HT-29 (cell line): ENCODE data around the gene ZNF423. TPM values are rescaled to one million over a fixed set of nuclear protein-coding genes. Genes with fewer than 3 reads are reported as not detected.
"Not testable (repeated sequence)": the region's sequence is repeated elsewhere in the genome, so short reads cannot be mapped to it uniquely, and the experiment has no call there.

ENCODE experiments used
- DNase-seq: peaks from one replicate; pipeline ENCODE4 v3.0.0-alpha.2; 2015; ENCODE audit warnings: low spot score
- total RNA-seq: library from RNA; depleted of rRNA; stranded (reverse); fragments of >200 nt; shearing (Covaris generic); gene quantifications from 2 replicates; pipeline ENCODE4 v1.2.3, GENCODE V29; 2014

Gene ZNF423
- total RNA-seq, 1 experiment from 2014 or later = not detected

DNA sequence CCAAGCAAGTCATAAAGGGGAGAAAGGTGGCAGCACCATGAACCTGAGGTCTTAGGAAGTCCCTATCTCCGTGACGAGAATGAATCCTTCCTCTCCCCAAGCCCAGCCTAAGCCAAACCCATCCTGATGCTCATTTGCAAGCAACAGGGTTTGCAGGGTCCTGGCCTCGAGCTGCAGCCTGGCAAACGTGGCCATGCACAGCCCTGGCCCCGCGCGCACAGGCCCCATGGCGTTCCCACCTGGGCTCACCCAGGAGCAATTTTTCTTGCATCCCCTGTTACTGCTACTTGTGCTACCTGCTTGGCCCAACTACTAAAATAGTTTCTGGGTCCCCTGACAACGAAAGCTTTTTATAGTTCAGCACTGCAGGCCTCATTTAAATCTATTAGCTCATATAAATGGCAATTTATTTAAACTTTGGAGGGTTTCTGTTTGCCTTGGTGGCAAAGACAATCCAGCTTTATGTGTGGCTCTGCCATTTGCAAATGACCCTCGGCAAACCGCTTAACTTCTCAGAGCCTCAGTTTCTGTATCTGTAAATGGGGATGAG lies 340.8 kb downstream of the ZNF423 start:
- DNase-seq = no peak

DNA sequence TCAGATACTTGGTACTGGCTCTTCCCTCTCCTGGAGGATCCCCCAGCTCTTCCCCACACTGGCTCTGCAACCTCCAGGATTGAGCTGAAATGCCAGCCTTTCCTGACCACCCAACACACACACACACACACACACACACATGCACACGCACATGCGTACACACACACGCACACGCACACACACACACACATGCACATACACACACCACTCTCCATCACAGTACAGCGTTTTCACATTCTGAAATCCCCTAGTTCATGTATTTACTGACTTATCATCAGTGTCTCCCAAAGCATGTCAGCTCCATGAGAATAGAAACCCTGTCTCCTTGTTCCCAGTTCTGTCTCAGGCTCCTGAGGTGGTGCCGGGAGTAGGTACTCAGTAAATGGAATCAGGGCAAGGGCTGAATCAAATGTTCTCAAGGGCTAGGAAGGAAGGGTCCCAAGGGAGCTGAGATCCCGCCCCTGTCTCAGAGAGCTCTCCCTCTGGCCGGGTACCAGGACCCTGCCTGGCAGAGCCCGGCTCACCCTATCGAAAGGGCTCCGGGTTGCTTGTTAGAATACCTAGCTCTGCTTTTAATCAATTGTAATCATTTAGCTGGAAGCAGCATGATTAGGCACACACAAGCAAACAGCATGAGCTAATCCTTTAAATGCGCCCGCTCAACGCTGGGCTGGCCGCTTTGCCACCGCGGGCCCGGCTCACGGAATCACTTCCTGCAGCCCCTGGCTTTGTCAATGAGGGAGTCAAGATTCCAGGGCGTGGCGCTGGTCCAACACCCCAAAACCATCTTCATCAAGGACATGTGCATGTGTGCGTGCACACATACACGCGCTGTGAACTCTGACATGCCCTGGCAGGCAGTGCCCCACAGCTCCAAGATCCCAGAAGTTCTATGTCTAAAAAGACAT lies 341.6 kb downstream of the ZNF423 start:
- no peak for DNase-seq

DNA sequence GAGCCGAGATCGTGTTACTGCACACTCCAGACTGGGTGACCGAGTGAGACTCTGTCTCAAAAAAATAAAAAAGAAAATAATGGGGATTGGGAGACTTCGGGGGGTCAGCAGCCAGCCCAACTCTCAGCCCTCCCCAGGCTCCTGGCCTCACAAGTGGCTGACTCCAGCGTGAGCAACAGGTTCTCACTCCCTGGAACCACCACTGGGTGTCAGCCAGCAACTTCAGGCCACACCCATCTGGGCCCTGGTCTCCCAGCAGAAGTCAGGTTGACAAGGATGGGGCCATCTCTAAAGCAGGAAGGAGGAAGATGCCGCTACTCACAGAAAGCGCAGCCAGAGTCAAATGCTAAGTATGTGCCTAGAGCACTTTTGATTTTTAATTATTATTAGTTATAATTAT lies 342.9 kb downstream of the ZNF423 start:
- DNase-seq = no peak

DNA sequence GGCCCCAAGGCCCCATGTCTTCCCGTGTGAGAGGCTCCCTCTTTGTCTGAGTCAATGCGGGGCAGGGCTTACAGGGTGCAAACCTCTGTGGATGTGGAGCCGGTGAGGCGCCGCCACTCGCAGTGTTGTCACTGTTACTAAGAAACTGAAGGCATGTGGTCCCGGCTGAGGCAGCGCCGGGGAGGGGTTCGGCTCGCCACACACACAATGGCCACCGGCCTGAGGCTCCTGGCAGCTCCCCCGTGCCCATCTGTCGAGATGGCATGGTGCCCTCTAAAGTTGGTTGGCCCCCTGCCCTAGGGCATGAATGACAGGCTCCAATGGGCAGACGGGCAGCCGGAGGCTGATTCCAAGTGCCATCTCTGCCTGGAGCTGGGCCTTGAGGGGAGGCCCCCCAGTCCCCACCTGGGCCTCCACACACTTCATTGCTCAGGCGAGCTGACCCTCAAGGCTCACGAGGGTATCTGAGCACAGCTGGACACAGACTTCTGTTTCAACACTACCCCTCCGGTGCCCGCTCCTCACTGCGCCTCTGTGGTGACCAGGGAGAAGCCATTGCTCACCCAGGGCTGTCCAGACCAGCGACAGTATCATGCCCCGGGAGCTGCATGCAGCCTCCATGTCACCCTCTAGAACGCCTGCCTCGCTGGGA lies 345.1 kb downstream of the ZNF423 start:
- no peak for DNase-seq

DNA sequence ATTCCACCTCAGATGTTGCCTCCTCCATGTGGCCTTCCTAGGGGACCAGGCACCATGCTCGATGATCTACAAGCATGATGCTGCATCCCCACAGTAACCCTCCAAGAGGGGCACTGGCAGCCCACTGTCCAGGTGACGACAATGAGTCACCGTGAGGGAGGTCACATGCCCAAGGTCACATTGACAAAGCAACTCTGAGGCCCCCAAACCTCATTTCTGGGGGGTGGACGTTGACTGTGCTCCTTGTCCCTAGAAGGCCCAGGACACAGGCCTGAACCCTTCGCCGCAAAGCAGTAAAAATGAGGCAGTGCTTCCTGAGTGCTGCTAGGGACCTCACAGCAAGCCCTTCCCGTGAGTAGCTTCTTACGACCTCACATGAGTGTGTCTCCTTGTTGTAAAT lies 345.8 kb downstream of the ZNF423 start:
- no peak for DNase-seq

DNA sequence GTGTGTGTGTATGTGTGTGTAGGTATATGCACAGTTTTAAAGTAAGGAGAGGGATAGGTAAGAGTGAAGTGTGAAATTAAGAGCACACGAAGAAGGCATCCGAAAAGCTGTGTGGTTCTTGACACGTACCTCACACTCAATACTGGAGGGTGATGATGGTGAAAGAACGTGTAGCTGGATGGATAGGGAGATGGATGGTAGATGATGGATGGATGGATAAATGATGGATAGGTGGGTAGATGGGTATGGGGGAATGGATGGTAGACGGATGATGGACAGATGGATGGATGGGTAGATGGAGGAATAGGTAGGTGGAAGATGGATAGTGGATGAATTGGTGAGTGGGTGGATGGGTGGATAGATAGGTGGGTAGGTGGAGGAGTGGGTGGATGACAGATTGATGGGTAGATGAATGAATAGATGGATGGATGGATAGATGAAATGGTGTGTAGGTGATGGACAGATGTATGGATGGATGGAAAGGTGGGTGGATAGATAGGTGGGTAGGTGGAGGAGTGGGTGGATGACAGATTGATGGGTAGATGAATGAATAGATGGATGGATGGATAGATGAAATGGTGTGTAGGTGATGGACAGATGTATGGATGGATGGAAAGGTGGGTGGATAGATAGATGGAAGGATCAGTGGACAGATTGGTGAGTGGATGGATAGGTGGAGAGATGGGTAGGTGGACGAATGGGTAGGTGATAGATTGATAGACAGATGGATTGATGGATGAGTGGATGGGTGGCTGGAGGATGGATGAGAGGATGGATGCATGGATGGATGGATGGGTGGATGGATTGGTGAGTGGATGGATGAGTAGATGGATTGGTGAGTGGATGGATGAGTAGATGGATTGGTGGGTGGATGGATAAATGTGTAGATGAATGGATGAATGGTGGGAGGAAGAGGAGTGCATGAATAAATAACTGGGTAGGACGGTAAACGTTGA lies 349.6 kb downstream of the ZNF423 start:
- DNase-seq = not testable (repeated sequence)

DNA sequence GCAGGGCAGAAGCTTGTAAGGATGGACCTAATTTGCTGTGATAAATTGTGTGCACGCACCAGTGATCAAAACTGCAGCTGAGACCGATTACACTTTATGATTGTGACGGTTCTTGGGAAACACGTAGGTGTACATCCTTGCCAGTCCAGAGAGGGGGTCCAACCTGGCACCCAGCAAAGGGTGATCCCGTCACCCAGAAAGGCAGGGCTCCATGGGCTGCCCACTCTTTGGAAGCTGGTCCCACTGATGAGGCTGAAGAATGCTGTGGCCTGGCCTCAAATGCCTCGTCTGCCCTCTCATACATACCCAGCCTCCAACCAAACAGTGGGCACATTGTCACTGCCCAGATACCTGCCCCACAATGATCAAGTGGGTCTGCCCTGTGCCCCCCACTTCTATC lies 350.4 kb downstream of the ZNF423 start:
- no peak for DNase-seq

DNA sequence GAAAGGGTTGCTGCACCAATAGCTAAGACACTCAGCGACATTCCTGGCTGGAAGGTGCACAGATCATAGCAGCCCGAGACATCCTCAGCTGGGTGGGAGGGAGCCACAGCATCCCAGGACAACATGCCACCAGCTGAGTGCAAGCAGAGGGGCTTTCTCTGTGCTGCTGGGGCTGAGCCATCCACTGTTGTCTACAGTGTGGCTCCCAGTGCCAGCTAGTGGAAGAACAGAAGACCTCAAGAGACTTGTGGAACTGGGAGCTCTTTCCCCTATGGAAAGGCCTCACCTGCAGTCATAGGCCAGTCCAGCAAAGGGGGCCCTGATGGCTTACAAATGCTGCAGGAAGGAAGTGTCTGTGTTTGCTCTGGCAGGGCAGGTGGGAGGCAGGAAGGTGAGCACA lies 351.3 kb downstream of the ZNF423 start:
- DNase-seq = no peak

DNA sequence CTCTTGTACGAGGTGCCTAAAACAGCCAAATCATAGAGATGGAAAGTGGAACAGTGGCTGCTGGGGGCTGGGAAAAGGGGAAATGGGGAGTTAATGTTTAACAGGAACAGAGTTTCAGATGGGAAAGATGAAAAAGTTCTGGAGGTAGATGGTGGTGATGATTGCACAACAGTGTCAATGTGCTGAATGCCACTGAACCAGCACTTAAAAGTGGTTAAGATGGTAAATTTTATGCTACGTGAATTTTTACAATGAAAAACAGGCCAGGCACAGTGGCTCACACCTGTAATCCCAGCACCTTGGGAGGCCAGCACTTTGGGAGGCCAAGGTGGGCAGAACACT lies 351.9 kb downstream of the ZNF423 start:
- no peak for DNase-seq

DNA sequence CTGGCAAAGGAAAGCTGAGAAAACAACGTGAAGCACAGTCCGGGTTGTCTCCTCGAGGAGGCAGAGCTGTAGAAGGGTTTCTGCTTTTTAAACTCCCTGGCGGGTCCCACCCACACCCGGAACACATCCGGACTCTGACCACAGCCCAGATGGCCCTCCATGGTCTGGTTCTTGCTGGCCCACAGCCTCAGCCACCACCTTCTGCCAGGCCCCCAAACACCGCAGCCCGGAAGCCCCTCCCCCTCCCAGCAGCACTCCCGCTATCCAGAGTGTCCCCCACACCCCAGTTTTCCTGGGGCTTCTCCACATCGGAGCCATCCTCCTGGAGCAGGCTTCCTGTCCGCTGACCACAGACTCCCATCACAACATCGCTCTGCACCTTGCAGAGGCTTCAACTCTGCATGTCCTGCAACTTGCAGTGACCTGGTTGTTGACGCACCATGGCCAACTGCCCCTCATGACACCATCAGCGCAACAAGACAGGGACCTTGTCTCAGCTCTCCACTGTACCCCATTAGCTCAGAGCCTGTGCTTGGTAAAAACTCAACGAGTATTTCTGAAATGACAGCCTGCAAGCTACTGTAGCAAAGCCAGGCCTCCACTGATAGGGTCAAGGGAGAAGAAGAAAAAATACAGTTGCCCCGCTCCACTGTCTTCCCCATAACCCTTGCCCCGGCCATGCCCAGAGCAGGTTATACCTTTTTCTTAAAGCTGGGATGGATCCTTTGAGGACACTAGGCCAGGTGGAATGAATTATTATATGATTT lies 352.5 kb downstream of the ZNF423 start:
- DNase-seq = no peak

DNA sequence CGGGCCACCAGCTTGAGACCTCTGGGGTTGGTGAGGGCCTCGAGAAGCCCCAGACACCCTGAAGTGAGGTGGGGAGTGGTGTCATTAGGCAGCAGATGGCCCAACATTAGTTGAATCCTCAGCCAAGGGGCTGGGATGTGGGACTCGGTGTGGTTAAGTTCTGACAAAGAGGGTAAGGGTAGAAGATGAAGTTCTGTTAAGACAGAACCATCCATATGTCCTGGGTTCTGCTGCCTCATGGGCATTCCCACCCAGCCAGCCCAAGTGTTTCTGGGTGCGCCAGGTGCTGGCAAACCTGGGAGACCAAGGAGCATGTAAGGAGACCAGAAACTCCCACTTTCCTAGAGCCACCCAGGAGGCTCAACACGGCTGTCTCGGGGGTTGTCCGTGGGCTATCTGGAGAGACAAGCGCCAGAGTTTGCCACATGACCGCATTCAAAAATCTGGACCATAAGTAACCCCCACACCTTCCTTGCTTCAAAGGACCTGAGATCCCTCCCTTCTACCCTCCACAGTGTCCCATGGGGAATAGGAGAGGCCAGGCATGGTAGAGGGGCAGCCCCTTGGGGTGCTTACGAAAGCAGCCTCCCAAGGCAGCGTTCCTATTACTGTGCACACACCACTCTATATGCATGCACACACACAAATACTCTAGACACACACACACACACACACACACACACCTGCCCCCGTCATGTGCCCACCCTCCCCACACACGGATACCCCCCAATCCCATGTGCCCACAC lies 353.6 kb downstream of the ZNF423 start:
- no peak for DNase-seq

DNA sequence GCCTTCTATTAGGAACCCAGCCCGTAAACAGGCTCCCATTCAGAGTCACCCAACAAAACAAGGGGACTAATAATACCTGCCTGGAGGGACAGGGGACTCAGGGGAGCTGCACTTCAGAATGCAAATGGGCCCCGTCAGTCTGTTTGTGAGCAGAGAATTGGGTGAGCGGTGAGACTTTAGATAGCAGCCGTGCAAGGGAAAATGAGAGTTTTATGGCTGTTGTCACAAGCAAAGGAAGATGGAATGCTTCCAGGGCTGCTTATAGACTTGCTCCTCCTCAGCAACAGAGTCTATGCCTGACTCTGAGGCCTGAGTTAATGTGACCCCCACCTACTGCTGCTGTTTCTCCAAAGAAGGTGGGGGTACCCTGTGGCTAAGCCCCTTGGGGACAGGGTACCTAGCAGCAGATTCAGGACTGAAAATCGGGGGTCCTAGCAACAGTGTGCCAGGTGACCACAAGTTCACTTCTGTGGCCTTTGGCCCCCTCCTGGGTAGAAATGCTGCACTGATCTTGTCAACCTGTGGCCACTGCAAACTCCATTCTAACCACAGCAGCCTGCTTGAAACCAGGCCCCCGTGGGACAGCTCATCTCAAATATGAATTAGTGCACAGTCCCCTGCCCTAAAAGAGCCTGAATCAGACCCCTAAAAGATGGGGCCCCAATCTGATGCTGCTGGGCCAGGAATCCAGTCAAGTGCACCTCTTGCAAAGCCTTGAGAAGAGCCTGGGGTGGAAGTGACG lies 355.9 kb downstream of the ZNF423 start:
- DNase-seq = no peak

DNA sequence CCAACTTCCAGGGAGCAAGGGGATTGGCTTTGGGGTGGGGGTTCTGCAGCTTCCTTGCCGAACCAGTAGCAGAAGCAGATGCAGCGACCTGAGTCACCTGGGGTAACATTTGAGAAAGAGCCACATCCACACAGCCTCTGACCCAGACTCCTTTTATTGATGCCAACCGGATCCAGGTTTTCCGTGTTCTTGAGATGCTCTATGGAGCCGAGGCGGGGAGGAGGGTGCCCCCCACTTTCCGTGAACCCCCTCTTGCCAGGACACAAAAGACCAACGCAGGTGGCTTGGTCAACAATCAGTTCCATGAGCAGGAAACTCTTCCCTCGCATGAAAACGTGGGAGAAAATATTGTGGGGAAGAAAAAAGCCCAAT lies 356.5 kb downstream of the ZNF423 start:
- DNase-seq = no peak

DNA sequence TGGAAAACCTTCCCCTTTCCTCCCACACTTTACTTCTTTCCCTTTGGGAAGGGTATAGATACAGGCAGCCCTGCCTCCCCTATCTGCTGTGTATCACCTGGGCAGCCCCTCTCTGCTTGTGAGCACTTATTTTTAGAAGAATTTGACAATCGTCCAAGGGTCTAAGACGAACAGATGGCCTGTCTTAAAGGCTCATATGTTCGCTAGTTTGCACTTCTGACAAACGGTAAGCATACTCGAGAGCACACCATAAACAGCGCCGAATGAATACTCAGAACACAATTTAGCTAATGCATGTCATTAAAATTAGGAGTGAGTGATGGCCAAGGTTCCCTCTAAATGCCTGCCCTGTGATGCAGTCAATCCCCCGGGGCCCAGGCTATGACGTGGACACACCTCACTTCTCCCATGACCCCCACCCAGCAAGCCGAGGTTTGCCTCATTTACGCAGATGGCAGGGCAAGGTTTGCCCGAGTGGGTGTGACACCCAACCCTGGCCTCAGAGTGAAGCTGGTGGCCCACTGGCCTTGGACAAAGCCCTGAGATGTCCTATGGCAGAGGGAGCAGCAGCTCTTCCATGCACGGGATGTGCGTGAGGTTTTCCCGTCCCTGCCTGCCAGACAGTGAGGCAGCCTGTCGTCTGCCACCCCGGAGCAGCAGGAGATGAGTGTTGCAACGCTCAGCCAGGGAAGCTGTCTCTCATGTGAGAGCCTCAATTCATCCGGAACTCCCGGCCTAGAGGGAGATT lies 357.1 kb downstream of the ZNF423 start:
- DNase-seq = no peak

DNA sequence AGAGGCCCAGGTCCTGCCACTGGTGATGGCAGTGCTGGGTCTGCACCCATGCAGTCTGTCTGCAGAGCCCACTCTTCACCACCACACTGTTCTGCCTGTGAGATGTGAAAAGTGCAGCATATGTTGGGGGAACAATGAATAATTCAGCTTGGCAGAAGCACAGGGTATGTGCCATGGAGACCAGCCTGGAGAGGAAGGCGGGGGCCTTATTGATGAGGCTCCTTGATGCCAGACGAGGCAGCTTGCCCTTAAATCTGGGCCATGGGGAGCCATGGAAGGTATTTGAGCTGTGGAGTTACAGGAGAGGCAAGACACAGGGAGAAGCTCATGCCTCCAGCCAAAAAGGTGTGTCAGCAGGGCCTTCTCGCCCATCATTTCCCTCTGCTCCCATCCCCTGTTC lies 357.6 kb downstream of the ZNF423 start:
- no peak for DNase-seq

DNA sequence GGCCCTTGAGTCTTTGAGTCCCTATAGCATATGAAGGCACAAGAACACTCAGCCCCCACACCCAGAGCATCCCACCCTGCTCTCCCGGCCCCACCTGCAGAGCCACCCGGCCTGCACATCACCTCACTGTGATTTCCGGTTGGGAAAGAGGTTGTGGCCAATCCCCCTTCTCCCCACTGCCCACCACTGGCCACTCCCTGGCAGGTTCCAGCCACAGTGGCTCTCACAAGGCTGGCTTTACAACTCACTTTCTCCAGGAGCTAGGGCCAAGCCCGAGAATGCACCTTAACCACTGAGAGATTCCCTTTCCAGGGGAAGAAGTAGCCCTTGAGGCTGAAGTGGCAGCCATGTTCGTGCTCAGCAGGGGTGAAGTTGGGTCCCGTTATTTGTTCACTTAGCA lies 358.4 kb downstream of the ZNF423 start:
- no peak for DNase-seq

DNA sequence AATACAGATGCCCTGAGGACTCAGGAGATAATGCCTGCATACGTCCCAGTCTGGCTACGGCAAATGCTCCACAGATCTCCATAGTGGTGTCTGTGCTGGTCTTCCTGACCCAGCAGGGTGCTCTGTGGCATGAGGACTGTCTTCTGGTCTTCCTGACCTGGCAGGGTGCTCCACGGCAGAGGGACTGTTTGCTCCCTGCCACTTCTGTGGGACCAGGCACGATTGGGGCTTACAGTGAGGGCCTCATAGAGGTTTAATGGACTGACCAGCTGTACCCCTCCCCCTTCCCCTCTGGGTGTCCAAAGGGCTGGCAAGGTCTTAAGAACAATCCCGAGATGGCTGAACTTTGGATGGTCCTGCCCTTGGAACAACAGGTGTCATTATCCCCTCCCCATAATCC lies 359.3 kb downstream of the ZNF423 start:
- no peak for DNase-seq

DNA sequence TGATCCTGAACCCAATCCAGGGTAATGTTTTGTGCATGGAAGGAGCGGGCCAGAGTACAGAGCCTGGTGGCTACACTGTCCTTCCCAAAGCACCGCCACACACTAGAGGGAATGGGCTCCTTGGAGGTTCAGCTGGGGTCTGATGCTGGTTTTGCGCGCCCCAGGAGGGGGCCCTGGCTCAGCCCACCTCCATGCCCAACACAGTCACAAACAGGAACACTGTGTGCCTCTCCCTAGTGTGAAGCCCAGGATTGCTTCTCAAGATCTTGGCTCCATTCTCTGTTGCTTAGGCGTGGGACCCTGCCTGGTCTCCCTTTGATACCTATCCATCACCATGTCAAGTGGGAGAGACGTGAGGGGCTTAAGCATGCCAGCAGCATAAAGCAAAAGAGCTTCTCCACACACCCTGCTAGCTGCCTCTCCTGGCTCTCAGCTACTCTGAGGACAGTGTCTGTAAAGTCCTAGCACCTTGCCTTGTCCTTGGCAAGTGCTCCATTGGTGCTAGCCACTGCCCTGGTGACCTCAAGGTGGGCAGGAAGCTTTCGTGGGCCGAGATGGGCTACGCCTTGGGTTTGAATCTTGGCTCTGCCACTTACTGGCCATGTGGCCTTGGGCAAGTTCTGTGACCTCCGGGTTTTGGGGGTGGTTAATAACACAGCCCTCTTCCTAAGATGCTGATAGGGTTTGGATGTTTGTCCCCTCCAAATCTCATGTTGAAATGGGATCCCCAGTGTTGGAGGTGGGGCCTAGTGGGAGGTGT lies 360.1 kb downstream of the ZNF423 start:
- DNase-seq = no peak
